ENCODE measurements around the gene SSC5D.

DNA sequence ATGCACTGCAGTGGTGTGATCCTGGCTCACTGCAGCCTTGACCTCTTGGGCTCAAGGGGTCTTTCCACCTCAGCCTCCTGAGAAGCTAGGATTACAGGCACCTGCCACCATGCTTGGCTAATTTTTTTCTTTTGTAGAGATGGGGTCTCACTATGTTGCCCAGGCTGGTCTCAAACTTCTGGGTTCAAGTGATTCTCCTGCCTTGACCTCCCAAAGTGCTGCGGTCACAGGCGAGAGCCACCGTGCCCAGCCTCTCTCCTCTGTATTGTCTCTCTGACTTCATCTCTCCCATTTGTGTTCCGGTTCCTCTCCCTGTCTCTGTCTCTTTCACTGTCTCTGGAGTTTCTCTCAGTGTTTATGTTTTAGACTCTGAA lies 22.0 kb upstream of the SSC5D start:
- TF ChIP-seq, protein P1, sequence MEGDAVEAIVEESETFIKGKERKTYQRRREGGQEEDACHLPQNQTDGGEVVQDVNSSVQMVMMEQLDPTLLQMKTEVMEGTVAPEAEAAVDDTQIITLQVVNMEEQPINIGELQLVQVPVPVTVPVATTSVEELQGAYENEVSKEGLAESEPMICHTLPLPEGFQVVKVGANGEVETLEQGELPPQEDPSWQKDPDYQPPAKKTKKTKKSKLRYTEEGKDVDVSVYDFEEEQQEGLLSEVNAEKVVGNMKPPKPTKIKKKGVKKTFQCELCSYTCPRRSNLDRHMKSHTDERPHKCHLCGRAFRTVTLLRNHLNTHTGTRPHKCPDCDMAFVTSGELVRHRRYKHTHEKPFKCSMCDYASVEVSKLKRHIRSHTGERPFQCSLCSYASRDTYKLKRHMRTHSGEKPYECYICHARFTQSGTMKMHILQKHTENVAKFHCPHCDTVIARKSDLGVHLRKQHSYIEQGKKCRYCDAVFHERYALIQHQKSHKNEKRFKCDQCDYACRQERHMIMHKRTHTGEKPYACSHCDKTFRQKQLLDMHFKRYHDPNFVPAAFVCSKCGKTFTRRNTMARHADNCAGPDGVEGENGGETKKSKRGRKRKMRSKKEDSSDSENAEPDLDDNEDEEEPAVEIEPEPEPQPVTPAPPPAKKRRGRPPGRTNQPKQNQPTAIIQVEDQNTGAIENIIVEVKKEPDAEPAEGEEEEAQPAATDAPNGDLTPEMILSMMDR (conservative IDR thresholded peaks at IDR 0.05; ENCODE audit: low read length), result no peak
- TF ChIP-seq EZH2phosphoT487 (IDR thresholded peaks at IDR 0.05; ENCODE audit: borderline replicate concordance), result no peak

Data from Loucy (cell line).